GM21576 (cell line): ENCODE results near the gene SHC4.
"Not testable (repeated sequence)": the region's sequence is repeated elsewhere in the genome, so short reads cannot be mapped to it uniquely, and the experiment has no call there.

Source experiments
- ATAC-seq: cut with Tn5 transposase; IDR thresholded peaks from one replicate; pipeline ENCODE4 v1.9.1; 2021; ENCODE audit warnings: mild to moderate bottlenecking, moderate library complexity; ENCODE audit not compliant: unreplicated experiment

Gene SHC4

DNA sequence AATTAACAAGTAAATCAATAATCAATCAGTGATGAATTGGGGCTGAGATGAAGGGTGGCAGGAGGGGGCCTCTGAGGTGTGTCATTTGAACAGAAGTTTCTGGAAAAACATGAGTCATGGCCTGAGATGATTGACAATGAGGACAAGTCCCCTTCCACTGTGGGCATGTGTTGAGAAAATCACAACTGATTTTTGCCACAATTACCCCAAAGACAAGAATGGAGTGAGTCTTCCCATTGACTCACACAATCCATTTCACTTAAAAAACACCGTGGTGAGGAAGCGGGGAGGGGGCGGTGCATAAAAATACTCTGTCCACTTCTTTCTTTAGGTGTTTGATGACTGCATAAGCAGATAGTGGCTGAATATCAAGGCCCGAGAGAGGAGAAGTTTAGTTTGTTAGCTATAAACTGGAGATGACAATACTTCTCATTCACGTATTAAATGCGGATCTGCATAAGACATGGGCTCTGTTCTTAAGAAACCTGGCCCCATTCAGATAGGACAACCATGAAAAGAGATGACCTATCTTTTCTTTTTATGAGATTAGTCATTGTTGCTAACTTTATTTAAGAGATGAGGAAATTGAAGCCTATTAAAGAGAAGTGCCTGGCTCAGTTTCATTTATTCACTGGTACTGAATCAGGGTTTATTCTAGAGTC lies 34.7 kb downstream of the SHC4 start:
- ATAC-seq, result no peak

DNA sequence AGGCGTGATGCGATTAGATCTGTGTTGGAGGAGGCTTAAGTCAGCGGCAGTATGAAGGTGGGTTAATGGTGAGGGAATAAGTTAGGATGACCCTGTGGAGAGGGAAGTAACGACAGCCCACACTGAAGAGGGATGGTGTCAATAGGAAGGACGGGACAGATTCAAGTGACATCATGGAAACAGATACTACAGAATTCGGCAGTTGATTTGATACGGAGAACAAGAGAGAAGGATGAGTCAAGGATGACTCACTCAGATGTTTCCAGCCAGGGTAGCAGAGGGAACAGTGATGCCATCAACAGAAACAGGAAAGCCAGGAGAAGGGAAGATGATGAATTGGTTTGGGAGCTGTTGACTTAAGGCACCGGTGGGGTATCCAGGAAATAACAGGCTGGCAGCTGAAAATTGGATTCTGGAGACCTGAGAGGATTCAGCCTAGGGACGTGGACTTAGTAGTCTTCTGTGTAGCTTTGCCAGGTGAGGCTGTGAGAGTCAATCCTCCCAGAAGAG lies 38.0 kb downstream of the SHC4 start:
- no peak for ATAC-seq

DNA sequence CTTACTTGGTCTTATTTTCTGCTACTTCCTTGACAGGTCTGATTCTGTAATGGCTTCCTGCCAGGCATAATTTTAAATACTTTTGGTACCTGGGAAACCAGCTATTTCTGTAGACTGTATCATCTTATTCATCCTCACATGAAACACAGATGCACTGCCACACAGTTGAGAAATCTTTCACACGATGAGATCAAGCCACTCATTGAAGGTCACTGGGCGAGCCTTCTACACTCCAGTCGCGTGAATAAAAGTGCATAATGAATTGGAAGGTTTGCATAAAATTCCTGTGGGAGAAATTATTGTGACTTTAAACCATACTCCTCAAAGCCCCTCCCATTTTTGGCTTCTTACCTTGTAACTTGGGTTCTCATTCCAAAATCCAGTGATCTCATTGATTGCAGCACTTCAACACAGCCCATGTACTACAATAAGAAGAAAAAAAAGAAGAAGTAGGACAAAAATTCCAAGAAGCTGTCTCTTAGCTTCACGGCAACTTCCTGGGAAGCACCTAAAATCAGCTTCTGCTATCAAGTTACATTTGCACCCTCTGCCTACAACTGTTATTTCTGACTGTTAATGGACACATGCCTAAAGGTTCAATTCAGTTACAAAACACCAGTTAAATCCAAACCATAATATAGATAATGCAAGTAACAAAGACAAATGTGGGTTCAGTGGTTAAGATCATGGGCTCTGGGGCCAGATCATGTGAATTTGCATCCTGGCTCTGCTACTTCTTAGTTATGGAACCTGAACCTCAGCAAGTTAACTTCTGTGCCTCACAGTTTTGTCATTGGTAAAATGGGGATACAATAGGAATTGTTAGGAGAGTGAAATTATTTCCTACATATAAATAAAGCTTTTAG lies 39.0 kb downstream of the SHC4 start:
- ATAC-seq, result no peak

DNA sequence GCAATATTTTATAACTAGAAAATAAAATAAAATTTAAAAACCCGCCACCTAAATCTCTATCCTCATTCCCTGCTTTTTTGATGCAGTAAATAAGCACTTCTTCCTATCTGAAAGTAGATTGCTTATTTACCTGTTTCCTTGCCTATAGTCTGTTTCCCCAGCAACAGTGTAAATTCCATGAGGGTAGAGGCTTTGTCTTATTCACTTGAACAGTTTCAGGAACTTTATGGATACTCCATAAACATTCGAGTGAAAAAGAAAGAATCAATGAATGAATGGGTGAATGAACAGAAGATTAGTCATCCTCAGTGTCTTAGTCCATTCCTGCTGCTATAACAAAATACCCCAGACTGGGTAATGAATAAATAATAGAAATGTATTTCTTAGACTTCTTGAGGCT lies 41.7 kb downstream of the SHC4 start:
- no peak for ATAC-seq

DNA sequence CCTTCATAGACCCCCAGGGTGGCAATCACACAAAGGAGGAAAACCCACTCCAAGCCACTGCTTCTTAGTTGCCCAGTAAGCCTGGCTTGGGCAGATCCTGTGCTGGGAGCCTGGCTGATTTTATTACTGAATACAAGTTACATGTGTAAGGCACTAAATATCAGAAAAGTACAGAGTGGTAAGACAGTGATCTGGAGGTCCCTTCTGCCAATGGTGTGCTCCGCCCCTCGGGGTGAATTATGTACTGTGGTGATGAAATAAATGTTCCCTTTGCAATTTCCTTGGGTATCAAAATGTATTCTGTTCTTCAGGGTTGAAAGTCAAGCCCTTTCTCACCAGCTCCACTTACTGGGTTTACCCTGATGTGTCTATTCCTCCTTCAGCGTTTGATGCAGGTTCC lies 47.0 kb downstream of the SHC4 start:
- no peak for ATAC-seq

DNA sequence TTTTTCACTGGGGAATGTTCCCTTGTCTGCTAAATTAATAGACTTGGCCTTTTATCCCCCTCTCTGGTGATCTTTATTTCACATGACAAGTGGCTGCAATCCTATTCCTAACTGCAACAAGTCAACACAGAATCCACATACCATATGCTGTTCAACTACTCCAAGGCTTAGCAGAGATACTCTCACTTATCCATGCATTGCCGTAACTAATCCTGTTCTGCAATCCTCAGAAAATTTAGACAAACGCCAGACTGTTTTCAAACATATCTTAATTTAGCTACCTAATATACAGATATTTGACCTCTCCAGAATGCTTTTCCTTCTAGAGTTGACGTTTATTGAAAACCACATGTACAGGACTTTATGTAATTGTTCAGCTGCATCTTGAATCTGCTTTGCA lies 47.9 kb downstream of the SHC4 start:
- ATAC-seq, result no peak

DNA sequence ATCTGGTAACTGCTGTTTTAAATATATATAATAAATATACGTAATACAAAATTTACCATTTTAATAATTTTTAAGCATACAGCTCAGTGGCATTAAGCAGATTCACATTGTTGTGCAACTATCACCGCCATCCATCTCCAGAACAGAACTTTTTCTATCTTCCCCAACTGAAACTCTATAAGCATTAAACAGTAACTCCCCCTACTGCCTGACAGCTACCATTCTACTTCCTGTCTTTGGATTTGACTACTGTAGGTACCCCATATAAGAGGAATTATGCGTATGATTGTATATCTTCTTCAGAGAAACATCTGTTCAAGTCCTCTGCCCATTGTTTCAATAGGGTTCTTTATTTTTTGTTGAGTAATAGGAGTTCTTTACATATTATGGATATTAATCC lies 49.0 kb downstream of the SHC4 start:
- no peak for ATAC-seq

DNA sequence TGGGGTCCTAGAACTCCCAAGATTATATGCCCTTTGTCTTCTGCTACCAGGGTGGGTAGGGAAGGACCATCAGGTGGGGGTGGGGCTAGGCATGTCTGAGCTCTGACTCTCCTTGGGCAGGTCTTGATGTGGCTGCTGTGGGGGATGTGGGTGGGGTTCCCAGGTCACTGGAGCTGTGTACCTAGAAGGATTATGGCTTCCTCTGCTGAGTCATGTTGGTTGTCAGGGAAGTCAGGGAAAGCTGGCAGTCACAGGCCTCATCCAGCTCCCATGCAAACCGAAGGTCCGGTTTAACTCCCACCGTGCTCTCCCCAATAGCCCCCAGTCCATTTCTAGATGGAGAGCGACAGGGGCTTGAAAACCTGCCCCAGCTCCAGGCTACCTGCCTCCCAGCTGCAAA lies 50.6 kb downstream of the SHC4 start:
- ATAC-seq, result no peak

DNA sequence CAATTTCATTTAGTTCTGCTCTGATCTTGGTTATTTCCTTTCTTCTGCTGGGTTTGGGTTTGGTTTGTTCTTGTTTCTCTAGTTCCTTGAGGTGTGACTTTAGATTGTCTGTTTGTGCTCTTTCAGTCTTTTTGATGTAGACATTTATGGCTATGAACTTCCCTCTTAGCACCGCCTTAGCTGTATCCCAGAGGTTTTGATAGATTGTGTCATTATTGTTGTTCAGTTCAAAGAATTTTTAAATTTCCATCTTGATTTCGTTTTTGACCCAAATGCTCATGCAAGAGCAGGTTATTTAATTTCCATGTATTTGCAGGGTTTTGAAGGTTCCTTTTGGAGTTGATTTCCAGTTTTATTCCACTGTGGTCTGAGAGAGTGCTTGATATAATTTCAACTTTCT lies 53.2 kb downstream of the SHC4 start:
- not testable (repeated sequence) for ATAC-seq

DNA sequence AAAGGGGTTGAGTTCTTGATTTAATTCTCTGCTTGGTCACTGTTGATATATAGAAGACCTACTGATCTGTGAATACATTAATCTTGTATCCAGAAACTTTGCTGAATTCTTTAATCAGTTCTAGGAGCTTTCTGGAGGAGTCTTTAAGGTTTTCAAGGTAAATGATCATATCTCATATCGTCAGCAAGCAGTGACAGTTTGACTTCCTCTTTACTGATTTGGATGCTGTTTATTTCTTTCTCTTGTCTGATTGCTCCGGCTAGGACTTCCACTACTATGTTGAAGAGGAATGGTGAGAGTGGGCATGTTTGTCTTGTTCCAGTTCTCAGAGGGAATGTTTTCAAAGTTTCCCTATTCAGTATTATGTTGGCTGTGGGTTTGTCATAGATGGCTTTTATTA lies 54.4 kb downstream of the SHC4 start:
- ATAC-seq, result not testable (repeated sequence)

DNA sequence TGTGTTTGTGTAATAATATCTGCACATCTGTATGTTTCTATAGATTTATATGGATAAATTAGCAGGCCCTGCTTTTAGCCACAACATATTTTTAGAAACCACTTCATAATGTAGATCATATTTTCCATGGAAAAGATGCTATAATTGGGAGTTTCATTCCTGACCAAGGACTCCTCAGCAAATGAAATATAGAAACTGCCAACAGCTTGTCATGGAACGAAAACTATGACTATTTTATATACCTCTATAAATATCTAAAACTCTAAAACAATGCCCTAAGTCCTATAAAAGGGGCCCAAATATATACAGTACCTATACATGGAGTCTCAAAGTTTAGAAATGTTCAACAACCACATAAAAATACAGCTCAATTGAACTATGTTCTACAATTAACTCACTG lies 57.9 kb downstream of the SHC4 start:
- ATAC-seq, result no peak

DNA sequence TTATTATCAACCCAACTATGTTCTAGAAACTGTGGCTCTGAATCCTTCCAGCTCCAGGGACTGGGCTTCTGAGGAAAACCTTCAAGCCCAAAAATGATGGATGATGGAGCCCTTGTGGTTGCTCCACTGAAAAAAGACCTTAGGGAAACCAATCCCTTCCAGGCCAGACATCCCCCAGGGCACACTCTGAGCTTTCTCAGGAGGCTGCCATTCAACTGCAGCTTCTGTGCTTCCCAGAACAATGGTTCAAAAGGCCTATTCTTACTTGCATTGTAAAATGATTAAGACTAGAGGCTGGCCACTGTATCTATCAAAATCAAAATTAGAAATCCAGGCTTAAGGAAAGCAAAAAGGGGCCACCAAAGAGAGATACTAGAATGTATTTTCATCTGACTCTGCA lies 58.5 kb downstream of the SHC4 start:
- no peak for ATAC-seq

DNA sequence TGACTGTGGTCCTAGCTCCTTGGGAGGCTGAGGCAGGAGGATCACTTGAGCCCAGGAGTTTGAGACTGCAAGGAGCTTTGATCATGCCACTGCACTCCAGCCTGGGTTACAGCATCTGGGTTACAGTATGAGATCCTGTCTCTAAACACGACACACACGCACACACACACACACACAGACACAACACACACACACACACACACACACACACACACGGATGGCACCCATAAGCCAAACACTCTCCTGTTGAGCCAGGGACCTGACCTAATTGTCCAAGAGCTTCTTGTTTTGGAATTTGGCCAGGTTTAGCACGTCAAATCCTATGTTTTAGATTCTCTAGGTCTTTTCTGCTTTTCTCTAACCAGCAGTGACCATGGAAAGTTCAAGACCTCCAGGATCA lies 59.0 kb downstream of the SHC4 start:
- no peak for ATAC-seq

DNA sequence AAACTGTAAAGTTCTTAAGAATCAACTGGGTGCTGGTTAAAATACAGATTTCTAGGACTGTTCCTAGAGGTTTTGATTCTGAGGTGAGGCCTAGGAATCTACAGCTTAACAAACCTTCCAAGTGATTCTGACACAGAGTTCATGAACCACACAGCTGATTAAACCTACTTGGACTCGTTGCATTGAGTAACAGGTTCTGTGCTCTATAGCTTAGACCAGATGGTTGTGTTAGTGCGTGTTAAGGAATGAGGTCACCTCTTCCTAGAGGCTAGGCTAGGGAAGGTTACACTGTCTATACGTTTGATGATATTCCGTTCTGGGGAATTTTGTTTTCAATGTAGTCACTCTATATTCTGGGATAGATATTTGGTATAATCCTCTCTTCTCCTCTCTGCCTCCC lies 63.9 kb downstream of the SHC4 start:
- no peak for ATAC-seq

DNA sequence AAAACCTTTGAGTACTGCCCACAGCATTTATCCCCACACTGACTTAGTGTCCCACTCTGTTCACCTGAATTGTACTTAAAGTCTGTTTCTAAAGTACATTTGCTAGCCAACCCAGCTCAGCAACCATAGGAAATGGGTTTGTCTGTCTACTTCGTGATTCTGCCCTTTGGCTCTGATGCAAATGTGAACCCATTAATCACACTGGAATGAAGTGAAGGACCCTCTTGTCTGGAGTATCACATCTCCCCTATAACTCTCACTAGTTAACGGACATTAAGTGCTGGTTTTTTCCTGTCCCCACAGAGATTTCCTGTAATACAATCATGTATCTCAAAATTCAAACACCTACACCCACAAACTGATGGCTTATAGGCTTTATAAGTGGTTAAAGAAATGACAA lies 65.3 kb downstream of the SHC4 start:
- ATAC-seq, result no peak

DNA sequence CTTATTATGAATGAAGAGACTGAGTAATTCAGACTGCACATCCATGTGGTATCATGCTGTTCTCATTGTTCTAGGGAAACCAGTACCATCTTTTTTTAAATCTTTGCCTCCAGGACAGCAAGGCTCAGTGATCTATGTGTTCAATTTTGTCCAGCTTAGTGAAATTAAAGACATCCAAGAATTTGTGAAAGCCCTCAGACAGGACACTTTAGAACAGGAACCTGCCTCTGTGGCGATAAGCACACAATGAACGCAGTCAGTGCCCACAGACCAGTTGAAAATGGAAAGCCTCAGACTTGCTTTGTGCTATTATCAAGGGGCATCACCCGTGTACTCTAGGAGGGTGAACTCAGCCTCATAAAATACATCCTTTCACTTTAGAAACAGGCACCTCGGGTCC lies 65.7 kb downstream of the SHC4 start:
- no peak for ATAC-seq

DNA sequence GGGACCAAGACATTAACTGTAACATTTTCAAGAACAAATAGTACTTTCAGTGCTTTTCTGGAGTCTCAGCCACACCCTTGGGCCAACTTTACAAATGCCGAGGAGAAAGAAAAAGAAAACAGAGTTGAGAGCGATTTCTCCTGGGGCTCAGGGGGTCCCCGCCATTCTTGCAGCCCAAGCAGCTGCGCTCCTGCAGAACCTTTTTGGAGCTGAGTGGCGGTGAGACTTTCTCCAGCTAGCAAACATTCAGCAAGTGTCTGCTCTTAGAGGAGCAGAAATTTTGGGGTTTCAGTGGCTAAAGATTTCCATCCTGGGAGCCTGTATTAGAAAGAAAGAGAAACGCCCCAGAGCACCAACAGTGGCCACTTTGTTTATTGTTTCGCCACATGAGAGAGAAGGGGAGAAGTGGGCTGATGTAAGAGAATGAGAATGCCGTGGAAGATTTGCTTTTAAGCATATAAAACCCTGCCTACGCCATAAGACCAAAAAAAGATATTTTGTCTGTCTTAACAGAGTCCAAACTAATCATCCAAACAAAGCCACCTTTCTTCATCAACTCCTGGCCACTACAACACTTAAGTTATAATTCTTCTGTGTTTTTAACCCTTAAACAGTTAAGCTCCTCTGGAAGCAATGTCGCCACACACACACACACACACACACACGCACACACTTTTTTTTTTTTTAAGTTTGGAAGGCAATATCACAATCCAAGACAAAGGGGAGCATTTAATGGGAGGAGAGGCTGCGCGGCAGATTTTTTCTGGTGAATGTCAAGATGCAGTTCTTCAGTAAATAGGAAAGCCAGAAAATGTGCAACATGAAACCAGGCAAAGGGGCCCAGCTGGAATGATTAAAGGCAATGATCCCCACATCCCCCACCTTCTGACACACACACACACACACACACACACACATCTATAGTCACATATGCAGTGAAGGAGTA lies 66.6 kb downstream of the SHC4 start:
- ATAC-seq, result no peak

DNA sequence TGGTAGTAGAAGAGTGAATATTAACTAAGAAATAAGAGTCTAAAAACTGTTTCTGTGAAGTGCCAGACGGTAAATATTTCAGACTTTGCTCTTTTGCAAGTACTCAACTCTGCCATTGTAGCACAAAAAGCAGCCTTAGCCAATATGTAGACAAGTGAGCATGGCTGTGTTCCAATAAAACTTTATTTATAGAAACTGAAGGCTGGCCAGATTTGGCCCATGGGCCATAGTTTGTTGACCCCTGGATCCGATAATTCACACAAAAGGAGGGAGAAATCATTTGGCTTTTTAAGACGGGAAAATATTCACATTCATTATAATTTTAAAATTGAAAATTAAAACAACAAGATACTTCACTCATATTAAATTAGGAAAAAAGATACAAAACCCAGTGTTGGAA lies 70.4 kb downstream of the SHC4 start:
- no peak for ATAC-seq

DNA sequence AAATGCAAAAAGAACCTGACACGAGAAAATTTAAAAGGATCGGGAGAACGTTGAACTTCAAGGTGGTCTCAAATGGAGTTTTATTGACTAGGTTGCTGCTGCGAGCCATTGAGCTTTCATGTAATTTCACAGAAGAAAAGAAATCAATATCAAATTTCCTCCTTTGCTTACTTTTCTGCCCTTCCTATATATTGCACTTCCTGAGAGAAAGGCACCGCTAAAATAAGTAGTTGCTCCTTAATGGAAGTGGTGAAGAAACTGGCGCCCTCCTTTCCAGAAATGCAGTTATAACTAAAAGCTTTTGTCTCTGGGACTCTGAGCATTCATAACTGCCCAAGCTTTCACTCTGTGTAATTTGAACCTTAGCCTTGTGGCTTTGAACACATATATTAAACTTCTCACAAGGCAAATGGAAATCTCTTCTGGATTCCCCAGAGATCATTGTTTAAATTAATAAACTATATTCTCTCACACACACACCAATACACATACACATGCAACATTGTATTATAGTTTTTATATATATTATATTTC lies 72.4 kb downstream of the SHC4 start:
- ATAC-seq, result no peak

DNA sequence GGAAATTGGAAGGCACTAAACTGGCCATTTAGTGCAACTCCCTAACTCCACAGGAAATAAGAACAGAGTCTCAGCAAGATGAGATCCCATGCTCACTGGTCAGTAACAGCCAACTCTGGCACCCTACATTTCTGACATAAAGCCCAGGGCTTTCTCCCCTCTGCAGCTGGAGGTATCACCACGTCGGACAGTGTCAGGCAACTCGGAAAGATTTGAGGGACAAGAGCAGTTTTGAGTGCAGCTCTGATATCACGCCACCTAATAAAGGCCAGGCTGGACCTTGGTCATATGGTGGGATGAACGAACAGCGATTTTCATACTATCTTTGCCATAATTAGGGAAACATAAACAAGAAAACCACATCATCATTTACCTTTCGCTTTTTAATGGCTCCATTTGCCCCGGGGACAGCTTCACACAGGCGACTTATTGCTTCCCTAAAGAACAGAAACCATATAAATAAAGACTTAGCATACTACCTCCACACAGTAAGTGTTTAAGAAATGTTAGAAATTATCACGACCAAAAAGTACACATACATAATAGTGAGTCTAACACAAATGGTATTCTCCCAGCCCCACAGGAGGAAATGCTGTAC lies 73.2 kb downstream of the SHC4 start:
- ATAC-seq, result no peak

DNA sequence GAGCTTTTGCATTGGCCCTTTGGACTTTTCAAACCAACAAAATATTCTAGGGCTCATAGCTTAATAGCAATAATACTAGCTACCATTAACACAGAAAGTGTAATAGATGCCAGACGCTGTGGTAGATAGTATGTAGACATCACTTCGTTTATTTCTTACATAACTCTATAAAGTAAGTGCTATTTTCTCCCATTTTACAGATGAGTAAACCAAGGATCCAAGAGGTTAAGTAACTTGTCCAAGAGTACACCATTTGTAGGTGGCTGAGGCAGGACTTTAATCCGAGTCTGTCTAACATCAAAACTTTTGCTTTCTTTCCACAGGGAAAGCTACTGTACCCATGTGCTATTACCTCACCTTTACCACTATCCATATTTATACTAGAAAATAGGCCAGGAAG lies 73.8 kb downstream of the SHC4 start:
- no peak for ATAC-seq
